Posterior vena cava (tissue), 2 donors: ENCODE data around the gene PA2G4. TPM values are rescaled to one million over a fixed set of nuclear protein-coding genes. Genes with fewer than 3 reads are reported as not detected.
"Not testable (repeated sequence)": the region's sequence is repeated elsewhere in the genome, so short reads cannot be mapped to it uniquely, and the experiment has no call there.

Source experiments
- DNase-seq: peaks from one replicate; pipeline ENCODE4 v3.0.0-alpha.2; 2020; ENCODE audit warnings: low spot score
- intact Hi-C, 2 donors: fragments of 100-400 bp; cut with DNase I; formaldehyde crosslinking; loops; one replicate each; pipeline versions ENCODE4 v1.14.1 to v1.14.2; 2022 to 2023
- total RNA-seq, 2 donors: library from RNA; stranded (reverse); fragmentation: NEBNext Ultra II Directional; extraction: Animal tissue kit (Norgen Biotek cat#: 25700); gene quantifications; one replicate each; pipeline ENCODE4 v1.2.1, GENCODE V29; 2021
- donor health status: DM: yes; HTN: yes; CAD: no.
- donor health status: DM: yes; HTN: yes; CAD: no.

PA2G4 gene
- total RNA-seq, 2 donors from 2014 or later, result 59.3 to 71.7 TPM

- intact Hi-C loops, result no loop called here
- DNase-seq, result no peak
Measured at GRCh38 chr12:56145217-56145616, 40.9 kb downstream of the PA2G4 start.

GRCh38 chr12:56146492-56147460, 42.4 kb downstream of the PA2G4 start:
- intact Hi-C loops, result no loop called here
- DNase-seq, result no peak

DNA sequence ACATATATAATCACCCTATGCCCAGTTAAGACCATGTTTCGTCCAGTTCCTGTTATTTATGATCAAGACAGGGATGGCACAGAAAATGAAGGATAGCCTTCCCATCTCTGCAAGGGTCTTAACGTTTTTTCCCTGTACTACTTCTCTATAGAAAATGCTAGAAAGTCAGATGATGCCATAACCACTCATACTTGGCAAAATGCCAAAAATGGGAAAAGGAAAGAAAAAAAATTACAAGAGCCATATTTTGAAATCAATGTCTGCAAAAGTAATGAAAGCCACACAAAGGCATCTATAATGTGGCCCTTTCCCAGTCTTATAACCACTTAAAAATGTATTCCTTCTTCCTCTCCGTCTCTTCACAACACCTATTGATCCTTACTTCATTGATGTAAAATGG, 46.2 kb downstream of the PA2G4 start:
- intact Hi-C loops, result no loop called here
- no peak for DNase-seq

- no peak for DNase-seq
- intact Hi-C loops, result no loop called here
Measured at GRCh38 chr12:56151672-56152131, 47.3 kb downstream of the PA2G4 start.

GRCh38 chr12:56152132-56152755, 47.9 kb downstream of the PA2G4 start, which contains the start of gene MYL6B:
Gene MYL6B, plus strand, starts transcription at chr12:56152587. Its CDS starts 1,332 bp downstream, at chr12:56153919.
- peak; percentile 99 for DNase-seq
- intact Hi-C loops, result no loop called here

- no peak for DNase-seq
- intact Hi-C loops, result no loop called here
Measured at GRCh38 chr12:56152756-56153677, 48.7 kb downstream of the PA2G4 start.

- no peak for DNase-seq
- intact Hi-C loops, result no loop called here
Measured at GRCh38 chr12:56153678-56154065, 49.3 kb downstream of the PA2G4 start.

DNA sequence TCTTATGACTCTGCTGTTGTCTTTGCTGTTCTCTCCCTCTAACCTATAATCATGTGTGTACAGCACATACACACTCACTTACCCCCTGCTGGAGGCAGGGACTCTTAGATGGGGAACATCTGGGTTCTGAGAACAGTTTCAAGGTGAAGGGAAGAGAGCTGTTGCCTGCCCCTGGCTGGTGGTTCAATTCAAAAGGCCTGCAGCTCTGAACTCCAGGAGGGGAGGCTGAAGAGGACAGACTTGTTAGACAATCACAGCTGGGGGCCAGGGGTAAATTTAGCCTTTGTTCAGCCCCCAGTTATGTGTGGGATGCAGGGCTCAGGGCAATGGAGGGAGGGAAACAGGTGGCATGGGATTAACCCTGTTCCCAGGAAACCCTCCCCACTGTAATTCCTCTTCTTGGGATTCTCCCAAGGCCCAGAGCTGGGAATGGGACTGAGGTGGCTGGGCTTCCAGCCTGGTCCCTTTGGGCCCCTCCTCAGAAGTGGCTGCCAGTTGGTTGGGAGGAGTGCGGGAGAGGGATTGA, 50.0 kb downstream of the PA2G4 start:
- DNase-seq, result no peak
- intact Hi-C loops, result no loop called here

DNA sequence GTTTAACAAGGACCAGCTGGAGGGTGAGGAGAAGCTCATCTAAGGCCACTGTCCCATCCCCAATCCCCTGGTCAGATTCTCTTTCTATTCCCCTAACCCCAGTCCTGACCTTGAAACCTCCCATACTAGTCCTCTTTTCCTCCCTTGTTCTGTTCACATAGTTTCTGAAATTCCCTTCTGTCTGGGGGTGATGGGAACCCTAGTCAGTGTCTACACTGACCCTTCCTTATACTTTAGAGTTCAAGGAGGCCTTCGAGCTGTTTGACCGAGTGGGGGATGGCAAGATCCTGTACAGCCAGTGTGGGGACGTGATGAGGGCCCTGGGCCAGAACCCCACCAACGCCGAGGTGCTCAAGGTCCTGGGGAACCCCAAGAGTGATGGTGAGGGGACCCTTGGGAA, 50.5 kb downstream of the PA2G4 start:
- no peak for DNase-seq
- intact Hi-C loops, result no loop called here

- DNase-seq, result no peak
- intact Hi-C loops, result no loop called here
Measured at GRCh38 chr12:56155256-56155845, 51.0 kb downstream of the PA2G4 start.

- intact Hi-C loops, DNase-seq: not testable (repeated sequence)
Measured at GRCh38 chr12:56156464-56157200, 52.3 kb downstream of the PA2G4 start.

DNA sequence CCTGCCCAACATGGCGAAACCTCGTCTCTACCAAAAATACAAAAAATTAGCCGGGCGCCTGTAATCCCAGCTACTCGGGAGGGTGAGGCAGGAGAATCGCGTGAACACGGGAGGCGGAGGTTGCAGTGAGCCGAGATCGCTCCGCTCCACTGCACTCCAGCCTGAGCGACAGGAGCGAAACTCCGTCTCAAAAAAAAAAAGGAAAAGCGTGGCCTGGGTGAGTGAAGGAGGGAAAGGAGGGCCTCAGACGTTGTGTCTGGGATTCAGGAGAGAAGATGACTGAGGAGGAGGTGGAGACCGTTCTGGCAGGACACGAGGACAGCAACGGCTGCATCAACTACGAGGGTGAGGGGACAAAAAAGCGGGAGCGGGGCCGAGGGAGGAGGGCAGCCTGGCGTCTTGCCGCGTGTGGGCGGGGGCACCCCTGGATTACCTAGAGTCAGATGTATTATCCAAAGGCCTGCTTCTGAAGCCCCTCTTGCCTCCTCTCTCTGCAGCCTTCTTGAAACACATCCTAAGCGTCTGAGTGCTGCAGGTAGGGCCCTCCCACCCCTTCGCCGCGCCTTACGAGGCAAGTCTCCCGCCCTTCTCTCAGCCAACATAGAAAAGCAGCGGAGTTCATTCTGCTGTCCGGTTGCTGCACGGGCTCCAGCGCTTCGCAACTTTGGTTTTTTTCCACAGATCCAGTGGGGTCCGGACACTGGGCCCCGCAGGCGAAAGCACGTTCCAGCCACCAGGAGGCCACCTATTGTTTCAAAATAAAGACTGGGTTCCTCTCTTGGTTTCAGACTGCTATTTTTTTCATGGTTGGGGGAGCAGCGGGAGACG, 53.1 kb downstream of the PA2G4 start:
- DNase-seq, result peak; percentile 92
- intact Hi-C loops, result loop anchor here in 1 of 2 donors (2.0 kb wide), 1 partner anchor 33 kb away; no protein-coding TSS in a partner anchor

DNA sequence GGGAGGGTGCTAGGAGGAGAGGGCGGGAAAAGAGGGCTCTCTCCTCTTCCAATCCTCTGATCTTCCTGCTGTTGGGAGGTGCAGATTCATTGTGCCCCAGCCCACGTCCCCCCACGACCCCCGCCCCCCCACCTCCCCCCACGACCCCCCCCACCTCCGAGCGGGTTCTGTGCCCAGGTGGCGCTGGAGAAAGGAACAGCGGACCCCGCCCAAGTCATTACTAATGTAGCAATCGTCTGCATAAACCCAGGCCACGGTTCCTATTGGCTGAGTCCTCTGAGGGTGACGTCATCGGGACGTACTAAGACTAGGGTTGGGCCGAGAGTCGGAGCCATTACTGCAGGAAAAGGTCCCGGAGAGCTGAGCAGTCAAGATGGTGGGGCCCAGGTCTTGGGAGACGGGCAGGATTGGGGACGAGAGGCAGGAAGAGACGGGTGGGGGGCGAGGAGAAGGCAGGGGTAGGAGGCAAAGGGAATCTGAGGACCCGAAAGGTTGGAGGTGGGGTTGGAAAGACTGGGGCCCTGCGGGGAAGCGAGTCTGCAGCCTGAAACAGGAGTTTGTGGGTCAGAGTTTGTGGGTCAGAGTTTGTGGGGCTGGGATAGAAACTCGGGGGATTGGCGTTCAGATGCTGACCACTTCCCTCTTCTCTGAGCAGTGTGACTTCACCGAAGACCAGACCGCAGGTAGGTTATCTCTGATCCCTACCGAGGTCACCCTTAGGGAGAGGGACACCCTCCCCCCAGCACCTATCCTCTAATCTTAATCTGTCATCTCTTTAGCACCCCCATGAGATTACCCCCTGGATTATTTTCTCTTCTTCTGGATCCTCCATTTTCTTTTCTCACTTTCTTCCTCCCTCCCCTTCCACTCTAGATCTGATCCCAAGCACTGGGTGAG, 53.9 kb downstream of the PA2G4 start, which contains the start of gene MYL6:
Gene MYL6 (plus strand): TSS at position 331 of the 897 bp plus-strand sequence. CDS start 43 bp downstream, at position 374.
- peak; percentile 98 for DNase-seq
- intact Hi-C loops, result loop anchor here in 1 of 2 donors (2.0 kb wide), 1 partner anchor 33 kb away; no protein-coding TSS in a partner anchor

GRCh38 chr12:56158926-56159461, 54.6 kb downstream of the PA2G4 start:
- DNase-seq, result peak; percentile 94
- intact Hi-C loops, result loop anchor here in 1 of 2 donors (2.0 kb wide), 1 partner anchor 34 kb away; no protein-coding TSS in a partner anchor

- intact Hi-C loops, result loop anchor here in 1 of 2 donors (2.0 kb wide), 1 partner anchor 35 kb away; no protein-coding TSS in a partner anchor
- DNase-seq, result no peak
Measured at GRCh38 chr12:56159482-56160192, 55.3 kb downstream of the PA2G4 start.
